HEK293 (cell line): ENCODE data around the gene PGM1.

ENCODE experiments used
- CTCF ChIA-PET: fragments of 350-600 bp; formaldehyde crosslinking; extraction: SDS; loops from one replicate; lab custom pipeline; 2021; ENCODE audit warnings: antibody characterized with exemption; lab: Yijun Ruan, JAX
- POLR2A ChIA-PET: fragments of 300-600 bp; formaldehyde crosslinking; extraction: SDS; loops from one replicate; lab custom pipeline; 2020; ENCODE audit warnings: antibody characterized with exemption, inconsistent platforms; lab: Yijun Ruan, JAX
- H3K27ac ChIP-seq: fragments of 200-500 bp; sonication (Bioruptor generic); 2 replicates; pipeline ENCODE4 v1.5.1; 2014; ENCODE audit warnings: low read depth, low read length, control low read depth, inconsistent platforms; ENCODE audit errors: extremely low read depth
- H3K36me3 ChIP-seq, 2 experiments: fragments of 200-500 bp in 1 of 2; sonication (Bioruptor generic) in 1 of 2; 1 replicate in 1 of 2; 2 replicates in 1 of 2; pipeline ENCODE4 v1.5.1; 2014 to 2017; ENCODE audit warnings: inconsistent platforms in 2 of 2, low read length in 2 of 2; ENCODE audit not compliant: control insufficient read depth in 2 of 2, insufficient read depth in 1 of 2
- H3K4me1 ChIP-seq: fragments of 200-500 bp; sonication (Bioruptor generic); 2 replicates; pipeline ENCODE4 v1.5.1; 2014; ENCODE audit warnings: mild to moderate bottlenecking, low read length, inconsistent platforms; ENCODE audit not compliant: control insufficient read depth, insufficient read depth
- H3K4me3 ChIP-seq: 2 replicates; pipeline ENCODE4 v1.5.1; 2011; ENCODE audit warnings: low read depth, mild to moderate bottlenecking, control low read depth, low read length, moderate library complexity
- H3K9me3 ChIP-seq: fragments of 200-500 bp; sonication (Bioruptor generic); 2 replicates; pipeline ENCODE4 v1.5.1; 2014; ENCODE audit warnings: low read depth, low read length, inconsistent platforms; ENCODE audit not compliant: control insufficient read depth, insufficient read depth
- BCL11A ChIP-seq: fragments of 450-650 bp; formaldehyde crosslinking; IDR thresholded peaks from 2 replicates; pipeline ENCODE4 v1.5.1; 2016; ENCODE audit warnings: low read depth, missing biosample characterization, missing genetic modification characterization
- PRDM10 ChIP-seq: fragments of 450-650 bp; formaldehyde crosslinking; IDR thresholded peaks from 2 replicates; pipeline ENCODE4 v1.5.1; 2016; ENCODE audit warnings: missing biosample characterization, missing genetic modification characterization
- PRDM2 ChIP-seq: fragments of 450-650 bp; formaldehyde crosslinking; IDR thresholded peaks from 2 replicates; pipeline ENCODE4 v1.5.1; 2016; ENCODE audit warnings: missing biosample characterization, missing genetic modification characterization, borderline replicate concordance
- RBAK ChIP-seq: fragments of 450-650 bp; formaldehyde crosslinking; IDR thresholded peaks from 2 replicates; pipeline ENCODE4 v1.5.1; 2016; ENCODE audit warnings: missing biosample characterization, missing genetic modification characterization
- SALL2 ChIP-seq: fragments of 450-650 bp; formaldehyde crosslinking; IDR thresholded peaks from 2 replicates; pipeline ENCODE4 v1.5.0; 2017; ENCODE audit warnings: missing biosample characterization, mild to moderate bottlenecking, missing genetic modification characterization, borderline replicate concordance
- SP3 ChIP-seq: fragments of 450-650 bp; formaldehyde crosslinking; IDR thresholded peaks from 2 replicates; pipeline ENCODE4 v1.5.1; 2016; ENCODE audit warnings: missing biosample characterization, missing genetic modification characterization
- ZBTB7A ChIP-seq: fragments of 450-650 bp; formaldehyde crosslinking; IDR thresholded peaks from 2 replicates; pipeline ENCODE4 v1.5.1; 2016; ENCODE audit warnings: low read depth, missing biosample characterization, missing genetic modification characterization
- ZNF223 ChIP-seq: fragments of 450-650 bp; formaldehyde crosslinking; IDR thresholded peaks from 2 replicates; pipeline ENCODE4 v1.5.1; 2016; ENCODE audit warnings: missing biosample characterization, missing genetic modification characterization
- ZNF350 ChIP-seq: fragments of 450-650 bp; formaldehyde crosslinking; IDR thresholded peaks from 2 replicates; pipeline ENCODE4 v1.5.0; 2017; ENCODE audit warnings: missing biosample characterization, mild to moderate bottlenecking, missing genetic modification characterization
- ZNF362 ChIP-seq: fragments of 450-650 bp; formaldehyde crosslinking; IDR thresholded peaks from 2 replicates; pipeline ENCODE4 v1.5.1; 2016; ENCODE audit warnings: missing biosample characterization, missing genetic modification characterization
- ZNF404 ChIP-seq: fragments of 450-650 bp; formaldehyde crosslinking; IDR thresholded peaks from 2 replicates; pipeline ENCODE4 v1.5.1; 2017; ENCODE audit warnings: missing biosample characterization, missing genetic modification characterization
- ZNF416 ChIP-seq: fragments of 450-650 bp; formaldehyde crosslinking; IDR thresholded peaks from 2 replicates; pipeline ENCODE4 v1.5.1; 2016; ENCODE audit warnings: missing biosample characterization, missing genetic modification characterization
- ZNF514 ChIP-seq: fragments of 450-650 bp; formaldehyde crosslinking; IDR thresholded peaks from 2 replicates; pipeline ENCODE4 v1.5.1; 2016; ENCODE audit warnings: missing biosample characterization, missing genetic modification characterization
- ZNF660 ChIP-seq: fragments of 450-650 bp; IDR thresholded peaks from 2 replicates; pipeline ENCODE4 v1.5.1; 2018; ENCODE audit warnings: missing biosample characterization, mild to moderate bottlenecking, missing genetic modification characterization
- ZNF792 ChIP-seq: fragments of 450-650 bp; formaldehyde crosslinking; IDR thresholded peaks from 2 replicates; pipeline ENCODE4 v1.5.1; 2016; ENCODE audit warnings: missing biosample characterization, missing genetic modification characterization

Gene PGM1

GRCh38 chr1:63653976-63654375 is 60.8 kb downstream of the PGM1 start (continued):
- no peak for TF ChIP-seq PRDM2
- TF ChIP-seq ZNF362 (tag by site-specific recombination): no peak

GRCh38 chr1:63659448-63659847 is 66.2 kb downstream of the PGM1 start:
- H3K9me3 ChIP-seq: no peaks in the 10 kb centered on the region
- ChIA-PET CTCF (interaction anchor here (1.0 kb wide), 2 partner anchors 15 to 51 kb away, joined by 3 to 4 read pairs; no protein-coding TSS in a partner anchor), POLR2A (no interaction called here)
- H3K4me3 ChIP-seq: no peak overlapping the region
- TF ChIP-seq ZNF660 (tag by site-specific recombination) (no peak), ZBTB7A (tag by site-specific recombination) (no peak), ZNF514 (tag by site-specific recombination) (no peak), SALL2 (no peak), BCL11A (no peak), SP3 (no peak), ZNF404 (no peak), PRDM10 (tag by site-specific recombination) (no peak), ZNF350 (no peak), ZNF792 (tag by site-specific recombination) (no peak), ZNF416 (tag by site-specific recombination) (no peak), ZNF223 (tag by site-specific recombination) (no peak), RBAK (tag by site-specific recombination) (no peak)
- H3K36me3 ChIP-seq: peaks cover 0 to 36% of the 10 kb centered on the region in 2 experiments; a peak in 1 of 3 replicates
- no peaks in the 10 kb centered on the region for H3K4me1 ChIP-seq
- H3K27ac ChIP-seq: no peak overlapping the region
